EH (cell line): ENCODE results near the gene ATP5F1E.
"Not testable (repeated sequence)": the region's sequence is repeated elsewhere in the genome, so short reads cannot be mapped to it uniquely, and the experiment has no call there.

Experiments used
- DNase-seq: peaks from one replicate; pipeline ENCODE4 v3.0.0-alpha.2; 2015; ENCODE audit warnings: low read depth

Gene ATP5F1E

DNA sequence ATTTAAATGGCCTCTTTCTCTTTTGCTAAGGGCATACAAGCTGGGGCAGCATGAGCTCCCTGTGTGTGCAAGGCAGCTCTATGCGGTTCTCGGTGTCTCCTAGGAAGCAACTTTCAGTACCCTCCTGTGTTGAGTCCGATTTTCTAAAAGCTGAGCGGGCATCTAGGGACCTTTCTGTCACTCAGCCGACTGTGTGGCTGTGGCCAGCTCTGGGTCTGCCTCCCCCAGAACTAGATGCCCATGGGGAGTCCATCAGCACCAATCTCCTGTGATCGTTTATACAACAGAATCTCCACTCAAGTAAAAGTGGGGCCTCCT, 43.6 kb downstream of the ATP5F1E start:
- no peak for DNase-seq

DNA sequence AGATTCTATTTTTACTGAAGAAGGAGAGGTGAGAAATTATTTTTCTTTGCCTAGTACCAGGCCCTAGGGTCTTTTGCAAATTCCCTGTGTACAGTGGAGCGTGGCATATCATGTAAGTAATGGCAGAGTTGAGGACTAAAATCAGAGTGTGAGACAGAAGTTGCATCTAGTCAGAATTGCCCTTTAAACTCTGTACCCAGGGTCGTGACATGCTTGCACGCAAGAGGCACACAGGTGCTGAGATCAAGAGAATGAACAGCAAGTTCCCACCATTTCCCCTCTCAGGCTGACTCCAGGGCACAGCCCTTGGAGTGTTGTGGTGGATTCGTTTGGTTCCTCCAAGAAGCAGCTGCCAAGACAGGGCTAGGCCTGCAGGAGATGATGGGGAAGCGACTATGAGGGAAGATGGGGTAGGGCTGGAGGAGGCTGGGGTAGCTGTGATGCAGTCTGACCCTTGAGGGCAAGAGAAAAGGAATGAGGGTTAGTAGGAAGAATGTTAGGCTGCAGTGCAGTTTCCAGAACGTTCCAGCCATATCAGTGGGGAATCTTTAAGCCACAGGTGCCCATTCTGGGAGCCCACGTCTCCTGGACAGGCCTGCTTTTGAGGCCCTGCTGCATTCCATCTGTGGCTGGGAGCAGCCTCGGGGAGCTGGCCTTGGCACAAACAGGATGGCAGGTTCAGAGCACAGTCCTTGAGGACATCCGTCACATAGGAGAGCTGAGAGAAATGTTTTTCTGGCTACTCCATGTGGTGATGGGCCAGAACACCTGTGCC, 44.2 kb downstream of the ATP5F1E start:
- DNase-seq: no peak

DNA sequence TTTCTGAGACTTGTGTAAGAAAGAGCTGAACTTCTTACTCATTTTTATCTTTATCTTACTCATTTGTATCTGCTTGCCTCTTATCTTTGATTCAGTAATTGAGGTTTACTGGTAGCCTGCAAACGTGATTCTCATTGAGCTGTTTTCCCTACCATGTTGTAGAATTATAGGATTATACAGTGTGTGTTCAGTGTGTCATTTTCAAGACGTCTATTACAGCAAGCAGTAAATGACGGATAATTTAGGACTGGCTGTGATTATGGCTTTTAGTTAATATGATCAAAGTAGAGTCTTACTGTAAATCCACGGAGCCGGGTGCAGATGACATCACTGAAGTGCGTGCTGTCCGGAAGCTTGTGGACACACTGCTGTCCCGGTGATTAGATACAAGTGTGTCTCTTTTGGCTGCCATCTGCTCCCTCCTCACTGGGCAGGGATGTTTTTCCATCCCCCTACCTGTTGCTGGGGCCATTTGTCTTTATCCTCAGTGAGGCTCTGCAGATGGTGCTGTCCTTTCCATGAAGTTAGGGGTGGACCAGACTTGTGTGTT, 45.1 kb downstream of the ATP5F1E start:
- no peak for DNase-seq

DNA sequence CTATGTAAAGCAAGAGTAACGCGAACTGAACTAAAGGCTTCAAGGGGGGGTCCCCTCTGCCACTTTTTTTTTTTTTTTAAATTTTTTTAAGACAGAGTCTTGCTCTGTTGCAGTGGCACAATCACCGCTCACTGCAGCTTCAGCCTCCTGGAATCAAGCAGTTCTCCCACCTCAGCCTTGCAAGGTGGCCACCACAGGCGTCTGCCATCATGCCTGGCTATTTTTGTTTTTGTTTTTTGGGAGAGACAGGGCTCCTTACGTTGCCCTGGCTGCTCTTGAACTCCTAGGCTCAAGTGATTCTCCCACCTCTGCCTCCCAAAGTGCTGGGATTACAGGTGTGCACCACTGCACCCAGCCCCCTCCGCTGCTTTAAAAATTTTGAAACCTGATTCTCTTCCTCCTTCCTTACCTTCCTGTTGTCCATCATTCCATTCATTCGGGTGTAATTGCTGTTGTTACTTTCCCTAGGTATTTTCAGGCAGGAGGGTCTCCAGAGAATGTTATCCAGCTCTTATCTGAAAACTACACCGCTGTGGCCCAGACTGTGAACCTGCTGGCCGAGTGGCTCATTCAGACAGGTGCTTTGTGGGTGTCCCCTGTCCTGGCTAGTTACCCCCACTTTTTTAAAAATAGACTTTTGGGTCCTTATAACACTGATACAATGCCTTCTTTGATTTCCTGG, 45.7 kb downstream of the ATP5F1E start:
- DNase-seq: no peak

DNA sequence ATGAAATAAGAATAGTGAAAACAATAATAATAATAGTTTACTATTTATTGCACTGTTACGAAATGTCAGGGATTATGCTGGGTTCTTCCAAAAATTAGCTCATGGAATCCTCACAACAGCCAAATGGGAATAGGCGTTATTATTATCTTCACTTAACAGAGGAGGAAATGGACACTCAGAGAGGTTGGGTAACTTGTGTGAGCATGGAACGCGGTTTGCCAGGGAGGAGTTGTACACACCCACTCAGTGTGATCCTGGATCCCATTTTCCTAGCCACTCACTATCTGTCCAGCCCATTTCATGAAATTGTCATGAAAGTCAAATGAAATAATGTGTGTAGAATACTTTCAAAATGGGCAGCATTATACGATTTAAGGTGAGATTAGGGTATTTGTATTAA, 46.5 kb downstream of the ATP5F1E start:
- no peak for DNase-seq

DNA sequence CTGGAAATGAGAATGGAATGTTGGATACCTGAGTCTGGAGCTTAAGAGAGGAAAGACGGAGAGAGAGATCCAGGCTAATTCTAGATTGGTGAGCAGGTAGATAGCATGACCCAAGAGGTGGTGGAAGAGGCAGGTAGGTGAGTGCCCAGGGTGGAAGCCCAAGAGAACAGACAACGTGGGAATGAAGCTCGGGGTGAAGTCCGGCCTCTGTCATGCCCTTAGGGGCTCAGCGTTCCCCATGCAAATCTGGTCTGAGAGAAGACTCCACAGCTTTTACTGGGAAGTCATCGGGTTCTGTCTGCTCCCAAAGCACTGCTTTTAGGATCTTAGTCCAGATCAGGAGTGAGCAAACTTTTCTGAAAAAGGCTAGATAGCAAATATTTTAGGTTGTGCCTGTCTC, 47.4 kb downstream of the ATP5F1E start:
- no peak for DNase-seq

DNA sequence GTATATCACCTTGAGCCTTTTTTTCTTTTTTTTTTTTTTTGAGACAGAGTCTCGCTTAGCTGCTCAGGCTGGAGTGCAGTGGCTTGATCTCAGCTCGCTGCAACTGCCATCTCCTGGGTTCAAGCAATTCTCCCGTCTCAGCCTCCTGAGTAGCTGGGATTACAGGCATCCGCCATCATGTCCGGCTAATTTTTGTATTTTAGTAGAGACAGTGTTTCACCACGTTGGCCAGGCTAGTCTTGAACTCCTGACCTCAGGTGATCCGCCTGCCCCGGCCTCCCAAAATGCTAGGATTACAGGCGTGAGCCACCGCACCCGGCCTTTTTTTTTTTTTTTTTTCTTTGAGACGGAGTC, 49.0 kb downstream of the ATP5F1E start:
- not testable (repeated sequence) for DNase-seq

DNA sequence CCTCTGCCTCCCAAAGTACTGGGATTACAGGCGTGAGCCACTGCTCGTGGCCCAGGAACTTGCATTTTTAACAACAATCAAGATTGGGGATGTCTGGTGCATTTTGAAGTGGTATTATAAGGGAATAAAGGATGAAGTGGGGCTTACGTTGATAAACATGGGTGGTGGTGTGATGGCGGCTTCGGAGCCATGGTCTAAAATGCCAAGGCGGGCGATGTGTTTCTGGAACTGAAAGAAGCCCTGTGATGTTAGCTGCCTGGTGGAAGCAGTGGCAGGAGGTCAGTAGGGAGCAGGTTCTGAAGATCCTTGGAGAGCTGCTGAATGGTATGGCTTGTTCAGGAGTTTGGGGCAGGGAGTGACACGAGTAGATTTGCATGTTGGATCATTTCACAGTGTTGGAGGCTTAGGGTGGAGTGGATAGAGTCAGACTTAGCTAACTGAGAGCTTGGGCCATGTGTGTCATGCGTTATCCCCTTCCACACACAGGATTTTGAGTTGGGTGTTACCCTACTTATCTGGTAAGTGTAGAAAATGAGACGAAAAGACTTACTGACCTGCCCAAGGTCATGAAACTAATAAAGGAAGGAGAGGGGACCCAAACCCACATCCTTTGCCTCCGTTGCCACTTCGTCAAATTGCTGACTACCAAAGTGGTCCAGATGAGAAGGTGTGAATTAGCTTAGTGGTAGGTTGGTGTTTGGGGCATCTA, 49.6 kb downstream of the ATP5F1E start:
- no peak for DNase-seq

DNA sequence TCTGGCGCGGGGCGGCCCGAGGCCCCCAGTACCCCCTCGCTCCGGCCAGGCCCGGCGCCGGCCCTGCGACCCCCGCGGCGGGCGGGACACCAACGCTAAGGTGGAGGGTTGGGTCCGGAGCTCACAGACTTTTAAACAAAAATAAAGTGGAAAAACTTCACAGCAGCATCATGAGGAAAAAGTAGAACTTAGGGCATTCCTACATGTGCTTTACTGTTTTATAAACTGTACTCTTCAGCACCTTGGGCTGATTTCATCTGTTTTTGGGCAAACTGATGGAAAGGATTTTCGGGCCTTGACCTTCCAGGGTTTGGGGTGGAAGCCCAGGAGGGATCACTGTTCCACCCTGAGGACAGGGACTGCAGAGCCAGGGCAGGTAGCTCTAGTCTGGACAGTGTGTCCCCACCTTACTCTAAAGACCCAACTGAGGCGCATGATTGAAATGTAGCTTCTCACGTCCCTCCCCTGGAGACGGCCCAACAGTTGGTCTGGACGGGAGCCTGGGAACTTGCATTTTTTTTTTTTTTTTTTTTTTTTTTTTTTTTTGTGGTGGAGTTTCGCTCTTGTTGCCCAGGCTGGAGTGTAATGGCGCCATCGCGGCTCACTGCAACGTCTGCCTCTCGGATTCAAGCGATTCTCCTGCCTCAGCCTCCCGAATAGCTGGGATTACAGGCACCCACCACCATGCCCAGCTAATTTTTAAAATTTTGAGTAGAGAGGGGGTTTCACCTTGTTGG, 50.3 kb downstream of the ATP5F1E start:
- DNase-seq: peak; percentile 26

DNA sequence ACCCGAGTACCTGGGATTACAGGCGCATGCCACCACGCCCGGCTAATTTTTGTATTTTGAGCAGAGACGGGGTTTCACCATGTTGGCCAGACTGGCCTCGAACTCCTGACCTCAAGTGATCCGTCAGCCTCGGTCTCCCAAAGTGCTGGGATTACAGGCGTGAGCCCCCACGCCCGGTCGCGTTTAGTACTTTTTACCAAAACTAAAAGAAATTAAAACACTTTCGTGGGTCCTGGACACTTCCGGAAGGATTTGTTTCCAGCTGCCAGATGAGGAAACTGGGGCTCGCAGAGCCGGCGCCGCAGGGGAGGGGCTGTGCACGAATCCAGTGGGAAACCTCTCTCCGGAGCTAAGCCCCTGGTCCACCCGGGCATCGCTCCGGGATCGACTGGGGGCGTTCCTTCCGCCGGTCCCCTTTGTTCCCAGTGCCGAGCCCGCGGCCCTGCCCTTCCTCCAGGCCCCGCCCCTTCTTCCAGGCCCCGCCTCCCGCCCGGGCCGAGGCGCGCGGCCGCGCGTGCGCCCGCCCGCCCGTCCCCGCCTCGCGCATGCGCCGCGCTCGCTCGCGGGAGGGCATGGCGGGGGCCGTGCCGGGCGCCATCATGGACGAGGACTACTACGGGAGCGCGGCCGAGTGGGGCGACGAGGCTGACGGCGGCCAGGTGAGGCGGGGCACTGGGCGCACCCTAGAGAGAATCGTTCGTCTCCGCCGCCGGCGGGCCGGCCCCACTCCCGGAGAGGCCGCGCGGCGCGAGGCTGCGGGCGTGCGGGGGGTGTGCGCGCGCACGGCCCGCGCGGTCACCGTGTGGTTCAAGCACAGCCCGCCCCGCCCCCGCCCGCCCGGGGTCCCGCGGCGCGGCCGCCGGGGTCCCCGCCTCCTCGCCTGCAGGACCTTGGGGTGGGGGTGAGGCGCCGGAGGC, 51.2 kb downstream of the ATP5F1E start, which contains the start of gene NELFCD:
TSS of gene NELFCD (plus strand) at position 546 of the 917 bp plus-strand sequence. CDS start at position 600, 54 bp downstream.
- DNase-seq: peak; percentile 85

DNA sequence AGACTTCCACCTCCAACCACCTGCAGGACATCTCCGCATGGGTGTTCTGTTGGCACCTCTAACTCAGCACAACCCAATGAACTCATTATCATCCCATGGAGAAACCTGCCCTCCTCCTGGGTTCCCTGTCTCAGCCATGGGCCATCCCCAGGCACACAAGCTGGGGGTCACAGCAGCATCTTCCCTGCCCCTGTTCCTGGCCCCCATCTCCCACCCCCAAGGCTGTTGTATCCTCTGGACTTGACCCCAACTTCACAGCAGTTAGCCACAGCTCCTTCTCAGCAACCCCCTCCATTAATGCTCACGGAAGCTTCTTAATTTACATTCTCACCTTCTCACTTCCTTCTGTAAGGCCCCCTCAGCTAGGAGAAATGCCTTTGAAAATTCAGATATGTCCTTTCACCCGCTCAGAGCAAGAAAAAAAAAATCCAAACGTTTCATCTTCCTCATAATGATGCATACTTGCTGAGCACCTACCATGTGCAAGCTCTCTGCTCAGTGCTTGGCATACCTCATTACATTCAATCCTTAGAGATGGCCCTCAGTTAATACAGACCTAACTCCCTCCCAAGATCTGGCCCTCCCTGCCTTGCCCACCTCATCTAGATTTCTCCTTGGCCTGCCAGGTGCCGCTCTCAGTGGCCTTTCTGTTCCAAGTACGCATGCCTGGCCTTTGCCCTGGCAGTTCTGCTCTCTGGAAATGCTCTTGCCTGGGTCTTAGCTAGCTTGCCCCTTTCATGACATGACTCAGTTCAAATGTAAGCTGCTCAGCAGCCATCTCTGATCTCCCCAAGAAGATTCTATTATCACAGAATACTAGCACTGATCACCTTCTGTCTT, 53.6 kb downstream of the ATP5F1E start:
- DNase-seq: no peak

DNA sequence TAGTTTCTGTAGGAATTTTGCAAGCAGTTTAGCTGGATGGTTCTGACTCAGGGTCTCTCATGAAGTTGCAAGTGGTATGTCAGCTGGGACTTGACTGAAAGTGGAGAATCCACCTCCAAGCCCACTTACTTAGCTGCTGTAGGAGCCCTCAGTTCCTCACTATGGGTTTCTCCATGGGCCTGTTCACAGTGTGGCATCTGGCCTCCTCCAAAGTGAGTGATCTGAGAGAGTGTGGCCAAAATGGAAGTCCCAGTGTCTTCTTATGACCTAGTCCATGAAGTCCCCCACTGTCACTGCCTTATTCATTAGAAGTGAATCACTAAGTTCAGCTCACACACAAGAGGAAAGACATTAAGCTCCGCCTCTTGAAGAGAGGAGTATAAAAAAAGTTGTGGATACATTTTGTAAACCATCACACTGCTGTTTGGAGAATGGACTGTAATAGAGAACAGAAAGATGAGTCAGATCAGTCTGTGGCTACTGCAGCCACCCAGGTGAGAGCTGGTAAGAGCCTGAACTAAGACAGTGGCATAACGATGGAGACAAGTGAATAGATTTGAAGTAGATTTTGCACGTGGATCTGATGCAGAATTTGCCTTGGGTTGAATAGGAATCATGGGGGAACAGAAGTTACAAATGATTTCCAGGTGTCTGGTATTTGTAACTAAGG, 55.9 kb downstream of the ATP5F1E start:
- no peak for DNase-seq
